Subcutaneous abdominal adipose tissue (tissue), 5 donors: Measurements from ENCODE around the gene DHRS7.

Source experiments
- H3K27ac ChIP-seq: one replicate; pipeline ENCODE4 v1.7.0; 2013; ENCODE audit warnings: low read depth, mild to moderate bottlenecking, inconsistent platforms, low read length, moderate library complexity
- H3K27me3 ChIP-seq, 5 donors: one replicate each; pipeline ENCODE4 v1.7.0; 2013; ENCODE audit warnings: low read length in 5 of 5, inconsistent platforms in 1 of 5; ENCODE audit not compliant: control insufficient read depth in 5 of 5, insufficient read depth in 4 of 5
- H3K36me3 ChIP-seq, 5 donors: one replicate each; pipeline ENCODE4 v1.7.0; 2013; ENCODE audit warnings: low read length in 5 of 5; ENCODE audit not compliant: control insufficient read depth in 5 of 5, insufficient read depth in 5 of 5
- H3K4me1 ChIP-seq, 5 donors: one replicate each; pipeline ENCODE4 v1.7.0; 2013; ENCODE audit warnings: low read length in 5 of 5, mild to moderate bottlenecking in 3 of 5, moderate library complexity in 1 of 5; ENCODE audit not compliant: control insufficient read depth in 5 of 5, insufficient read depth in 5 of 5
- H3K4me3 ChIP-seq, 5 donors: one replicate each; pipeline ENCODE4 v1.7.0; 2013; ENCODE audit warnings: low read length in 5 of 5, low read depth in 1 of 5
- H3K9ac ChIP-seq, 5 donors: one replicate each; pipeline ENCODE4 v1.7.0; 2013; ENCODE audit warnings: low read length in 5 of 5, mild to moderate bottlenecking in 4 of 5, moderate library complexity in 3 of 5
- H3K9me3 ChIP-seq, 5 donors: one replicate each; pipeline ENCODE4 v1.7.0; 2013; ENCODE audit warnings: low read length in 5 of 5; ENCODE audit not compliant: control insufficient read depth in 5 of 5
- donor health status: healthy.
- donor health status: healthy.
- donor health status: healthy.
- donor health status: healthy.
- donor health status: healthy.

Gene DHRS7

DNA sequence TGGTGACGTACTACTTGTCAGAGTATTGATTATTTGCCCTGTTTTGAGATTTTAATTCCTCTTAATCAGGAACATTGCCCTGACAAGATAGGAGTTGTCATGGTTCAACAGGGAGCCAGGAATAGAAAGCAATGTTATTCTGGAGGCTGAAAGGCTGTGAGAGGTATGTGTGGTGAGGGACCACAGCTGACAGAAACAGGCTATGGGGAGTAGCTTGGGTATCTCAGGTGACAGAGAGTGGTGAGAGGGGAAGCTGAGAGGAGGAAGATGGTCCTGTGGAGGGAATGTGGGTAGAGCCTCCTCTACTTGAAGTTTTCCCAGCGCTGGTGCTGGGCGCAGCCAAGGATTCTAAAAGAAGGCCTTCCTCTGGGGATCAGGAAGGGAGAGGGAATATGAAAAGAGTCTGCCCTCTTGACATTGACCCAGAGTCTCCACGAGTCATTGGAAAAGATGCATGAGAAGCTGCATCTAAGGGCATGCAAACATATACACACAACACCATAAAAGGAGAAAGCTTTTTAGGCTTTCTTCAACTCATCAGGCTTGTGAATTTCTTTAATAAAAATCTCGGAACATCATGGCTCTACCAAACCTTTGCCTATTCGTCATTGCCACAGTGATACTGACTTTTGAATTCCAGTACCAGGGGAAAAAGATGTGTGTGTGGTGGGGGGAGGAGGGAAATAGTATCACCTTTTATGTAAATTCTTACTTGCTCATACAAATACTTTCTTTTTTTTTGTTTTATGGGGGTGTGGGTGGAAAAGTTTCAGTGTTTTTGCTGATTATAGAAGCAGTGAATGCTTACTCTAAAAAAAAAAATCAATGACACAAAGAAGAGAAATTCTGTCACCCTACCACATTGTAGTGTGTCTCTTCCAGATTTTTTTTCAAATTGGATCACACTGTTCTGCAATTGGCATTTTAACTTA is 39.9 kb upstream of the DHRS7 start:
- Histone ChIP-seq H3K4me1 (no peaks in the 10 kb centered on the region), H3K9ac (no peak overlapping the region), H3K27me3 (no peaks in the 10 kb centered on the region), H3K4me3 (no peak overlapping the region), H3K9me3 (no peaks in the 10 kb centered on the region), H3K27ac (no peak overlapping the region), H3K36me3 (no peaks in the 10 kb centered on the region)

DNA sequence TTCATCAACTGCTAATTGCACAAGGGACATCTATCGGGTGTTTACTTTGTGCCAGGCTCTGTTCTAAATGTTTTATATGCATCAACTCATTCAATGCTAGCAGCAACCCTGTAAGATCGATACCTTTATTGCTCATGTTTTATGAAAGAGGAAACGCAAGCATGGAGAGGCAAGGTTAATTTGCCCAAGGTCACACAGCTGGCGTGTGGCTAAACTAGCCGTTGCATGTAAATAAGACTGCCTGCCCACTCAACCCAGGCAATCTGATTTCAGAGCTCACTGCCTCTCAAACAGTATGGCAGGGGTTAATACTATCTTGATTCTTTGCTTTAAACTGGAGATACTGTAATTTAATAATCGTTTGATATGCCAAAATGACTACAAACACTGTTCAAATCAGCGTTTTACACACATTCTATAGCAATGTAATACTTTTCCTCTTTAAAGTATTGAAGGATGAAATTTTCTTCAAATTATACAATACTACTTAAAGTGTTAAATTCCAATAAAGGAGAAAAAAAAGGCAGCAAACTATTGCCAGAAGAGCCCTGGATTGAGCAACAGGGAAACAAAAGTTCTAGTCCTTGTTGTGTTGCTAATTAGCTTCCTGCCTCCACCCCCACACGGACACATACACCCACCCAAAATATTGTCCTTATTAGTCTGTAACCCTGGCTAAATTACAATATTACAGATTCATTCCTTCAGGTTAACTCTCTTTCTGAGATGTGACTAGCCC is 39.1 kb upstream of the DHRS7 start:
- H3K9ac ChIP-seq: no peak overlapping the region
- H3K4me1 ChIP-seq: no peaks in the 10 kb centered on the region
- no peak overlapping the region for H3K27ac ChIP-seq
- no peaks in the 10 kb centered on the region for H3K36me3 ChIP-seq
- H3K27me3 ChIP-seq: no peaks in the 10 kb centered on the region
- no peak overlapping the region for H3K4me3 ChIP-seq
- peaks cover 0 to 6% (median 0%) of the 10 kb centered on the region in 5 donors for H3K9me3 ChIP-seq

DNA sequence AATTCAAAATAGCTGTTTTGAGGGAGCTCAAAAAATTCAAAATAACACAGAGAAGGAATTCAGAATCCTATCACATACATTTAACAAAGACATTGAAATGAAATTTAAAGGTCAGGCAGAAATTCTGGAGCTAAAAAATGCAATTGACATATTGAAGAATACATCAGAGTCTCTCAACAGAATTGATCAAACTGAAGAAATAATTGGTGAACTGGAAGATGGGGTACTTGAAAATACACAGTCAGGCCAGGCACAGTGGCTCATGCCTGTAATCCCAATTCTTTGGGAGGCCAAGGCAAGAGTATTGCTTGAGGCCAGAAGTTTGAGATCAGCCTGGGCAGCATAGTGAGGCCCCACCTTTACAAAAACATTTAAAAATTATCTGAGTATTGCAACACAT is 34.1 kb upstream of the DHRS7 start:
- H3K27me3 ChIP-seq: no peaks in the 10 kb centered on the region

DNA sequence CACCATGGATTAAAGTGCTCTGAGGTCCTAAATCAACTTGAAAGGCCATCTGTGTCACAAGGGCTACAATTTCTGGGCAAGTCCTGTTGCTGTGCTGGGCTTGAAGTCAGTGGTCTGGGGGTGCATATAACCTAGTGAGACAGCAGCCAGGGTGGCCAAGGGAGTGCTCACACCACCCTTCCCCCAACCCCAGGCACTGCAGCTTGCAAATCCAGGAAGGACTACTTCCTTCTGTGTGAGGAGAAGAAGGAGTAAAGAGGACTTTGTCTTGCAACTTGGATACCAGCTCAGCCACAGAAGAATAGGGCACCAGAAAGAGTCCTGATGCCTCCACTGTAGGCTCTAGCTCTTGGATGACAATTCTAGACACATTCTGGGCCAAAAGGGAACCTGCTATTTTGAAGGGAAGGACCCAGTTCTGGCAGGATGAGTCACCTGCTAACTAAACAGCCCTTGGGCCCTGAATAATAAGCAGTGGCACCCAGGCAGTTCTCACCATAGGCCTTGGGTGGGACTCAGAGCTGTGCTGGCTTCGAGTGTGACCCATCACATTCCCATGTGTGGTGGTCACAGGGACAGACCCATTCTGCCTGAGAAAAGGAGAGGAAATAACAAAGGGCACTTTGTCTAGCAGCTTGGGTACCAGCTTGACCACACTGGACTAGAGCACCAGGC is 32.6 kb upstream of the DHRS7 start:
- no peaks in the 10 kb centered on the region for H3K36me3 ChIP-seq
- H3K4me1 ChIP-seq: no peaks in the 10 kb centered on the region
- H3K9me3 ChIP-seq: peaks cover 0 to 6% (median 3%) of the 10 kb centered on the region in 5 donors
- no peaks in the 10 kb centered on the region for H3K27me3 ChIP-seq
- no peak overlapping the region for H3K27ac ChIP-seq
- H3K9ac ChIP-seq: no peak overlapping the region
- no peak overlapping the region for H3K4me3 ChIP-seq

More for the DNA sequence above, 34.1 kb upstream of the DHRS7 start:
- Histone ChIP-seq H3K9me3 (peaks cover 0 to 6% (median 3%) of the 10 kb centered on the region in 5 donors), H3K9ac (no peak overlapping the region), H3K4me3 (no peak overlapping the region), H3K4me1 (no peaks in the 10 kb centered on the region), H3K36me3 (no peaks in the 10 kb centered on the region), H3K27ac (no peak overlapping the region)

DNA sequence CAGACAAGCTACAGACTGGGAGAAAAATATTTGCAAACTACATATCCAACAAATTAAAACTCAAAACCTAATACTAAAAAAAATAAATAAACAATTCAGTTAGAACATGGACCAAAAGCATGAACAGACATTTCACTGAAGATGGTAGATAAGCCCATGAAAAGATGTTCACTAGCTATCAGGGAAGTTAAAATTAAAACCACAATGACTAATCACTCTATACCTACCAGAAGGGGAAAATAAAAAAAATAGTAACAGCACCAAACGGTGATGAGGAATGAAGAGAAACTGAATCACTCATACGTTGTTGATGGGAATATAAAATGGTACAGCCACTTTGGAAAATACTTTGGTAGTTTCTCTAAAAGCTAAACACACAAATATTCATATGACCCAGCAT is 31.1 kb upstream of the DHRS7 start:
- H3K27me3 ChIP-seq: no peaks in the 10 kb centered on the region
- H3K36me3 ChIP-seq: no peaks in the 10 kb centered on the region
- H3K9me3 ChIP-seq: peaks cover 0 to 6% (median 3%) of the 10 kb centered on the region in 5 donors
- H3K27ac ChIP-seq: no peak overlapping the region
- no peak overlapping the region for H3K9ac ChIP-seq
- H3K4me3 ChIP-seq: no peak overlapping the region
- H3K4me1 ChIP-seq: no peaks in the 10 kb centered on the region

DNA sequence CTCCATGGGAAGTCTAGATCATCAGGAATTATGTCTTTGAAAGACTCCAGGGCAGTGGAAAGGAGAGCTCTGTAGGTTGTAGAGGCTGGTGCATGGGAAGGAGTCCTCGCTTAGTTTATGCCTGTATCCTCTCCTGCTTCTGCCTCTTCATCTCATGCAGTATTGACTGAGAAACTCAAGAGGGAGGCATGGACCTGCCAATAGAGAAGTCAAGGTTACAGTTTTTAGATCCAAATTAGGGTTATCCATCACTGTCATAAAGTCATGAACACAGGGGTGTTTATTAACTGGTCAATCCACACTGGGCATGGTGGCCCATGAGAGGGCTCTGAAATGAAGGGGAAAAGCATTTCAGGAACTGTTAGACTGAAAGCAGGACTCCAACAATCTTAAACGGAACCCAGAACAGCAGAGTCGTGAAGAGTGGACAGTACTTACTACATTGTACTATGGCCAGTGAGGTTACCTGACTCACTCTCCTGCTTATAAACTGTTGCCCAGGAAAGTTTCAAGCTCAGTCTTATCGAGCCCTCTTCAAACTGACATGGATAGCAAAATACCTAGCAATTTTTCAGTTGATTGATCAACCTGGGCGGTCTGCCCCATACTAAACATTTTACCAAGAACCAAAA is 30.1 kb upstream of the DHRS7 start:
- Histone ChIP-seq H3K4me1 (no peaks in the 10 kb centered on the region), H3K4me3 (no peak overlapping the region)

DNA sequence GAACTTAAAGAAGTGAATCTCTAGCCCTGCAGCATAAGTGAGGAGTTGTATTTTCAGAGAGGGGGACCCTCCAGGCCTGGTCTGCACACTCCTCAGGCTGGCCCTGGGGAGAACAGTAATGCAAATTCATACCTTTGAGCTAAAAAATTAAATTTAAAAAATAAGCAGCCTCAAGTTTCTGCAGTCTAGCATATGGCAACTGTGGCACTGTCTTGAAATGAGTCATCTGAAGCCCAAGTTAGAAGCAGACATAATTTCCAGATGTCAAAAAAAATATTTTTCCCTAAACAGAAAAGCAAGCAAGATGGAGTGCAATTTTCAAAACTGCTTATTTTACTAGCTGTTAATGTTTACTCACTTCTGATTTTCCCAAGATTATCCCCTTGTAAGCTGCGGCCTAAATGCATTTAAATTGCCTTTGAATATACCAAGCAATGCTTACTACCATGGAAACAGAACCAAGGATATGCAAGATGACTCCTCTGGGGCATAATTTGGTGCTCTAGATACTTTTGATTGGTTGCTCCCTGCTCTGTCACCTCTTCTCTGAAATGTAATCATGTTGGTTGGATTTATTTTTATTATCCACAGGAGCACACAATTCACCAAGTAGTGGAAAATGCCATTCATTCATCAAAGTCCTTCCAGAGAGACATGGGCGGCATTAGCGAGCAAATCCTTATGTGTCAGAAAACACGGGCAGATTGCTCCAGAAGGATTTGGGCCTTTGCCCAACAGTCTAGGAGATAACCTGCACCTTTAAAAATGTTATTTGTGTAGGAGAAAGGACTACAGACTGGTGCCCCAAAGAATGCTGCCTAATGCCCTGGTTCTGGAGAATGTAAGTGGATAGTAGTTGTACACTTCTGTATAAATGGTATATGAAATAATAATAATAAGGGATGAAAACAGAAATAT is 25.0 kb upstream of the DHRS7 start:
- H3K36me3 ChIP-seq: no peaks in the 10 kb centered on the region
- H3K27me3 ChIP-seq: no peaks in the 10 kb centered on the region
- no peaks in the 10 kb centered on the region for H3K9me3 ChIP-seq
- H3K27ac ChIP-seq: no peak overlapping the region
- no peak overlapping the region for H3K4me3 ChIP-seq
- H3K4me1 ChIP-seq: no peaks in the 10 kb centered on the region
- H3K9ac ChIP-seq: no peak overlapping the region

More for the DNA sequence above, 30.1 kb upstream of the DHRS7 start:
- Histone ChIP-seq H3K9me3 (peaks cover 0 to 6% (median 3%) of the 10 kb centered on the region in 5 donors), H3K36me3 (no peaks in the 10 kb centered on the region), H3K9ac (no peak overlapping the region), H3K27me3 (no peaks in the 10 kb centered on the region), H3K27ac (no peak overlapping the region)

DNA sequence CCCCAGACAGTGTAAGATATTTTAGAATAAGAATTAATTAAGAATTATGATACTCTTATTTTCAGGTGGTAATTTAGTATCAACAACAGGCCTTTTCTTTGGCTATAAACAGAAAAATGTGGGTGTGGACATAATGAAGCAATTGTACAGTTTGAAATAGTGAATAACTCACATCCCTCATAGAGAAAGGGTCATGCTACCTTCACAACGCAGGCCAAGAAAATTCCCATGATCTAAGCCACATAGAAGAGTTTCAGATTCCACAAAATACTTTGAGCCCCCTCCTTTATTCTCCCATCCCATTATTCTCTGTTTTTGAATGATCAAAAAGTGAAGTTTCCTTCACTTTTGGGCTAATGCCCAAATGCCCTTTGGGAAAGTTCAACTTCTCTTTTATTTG is 23.5 kb upstream of the DHRS7 start:
- H3K9ac ChIP-seq: no peak overlapping the region
- no peak overlapping the region for H3K4me3 ChIP-seq
- no peaks in the 10 kb centered on the region for H3K27me3 ChIP-seq
- no peaks in the 10 kb centered on the region for H3K9me3 ChIP-seq
- H3K4me1 ChIP-seq: peaks cover 0 to 5% (median 4%) of the 10 kb centered on the region in 5 donors
- no peak overlapping the region for H3K27ac ChIP-seq
- no peaks in the 10 kb centered on the region for H3K36me3 ChIP-seq

DNA sequence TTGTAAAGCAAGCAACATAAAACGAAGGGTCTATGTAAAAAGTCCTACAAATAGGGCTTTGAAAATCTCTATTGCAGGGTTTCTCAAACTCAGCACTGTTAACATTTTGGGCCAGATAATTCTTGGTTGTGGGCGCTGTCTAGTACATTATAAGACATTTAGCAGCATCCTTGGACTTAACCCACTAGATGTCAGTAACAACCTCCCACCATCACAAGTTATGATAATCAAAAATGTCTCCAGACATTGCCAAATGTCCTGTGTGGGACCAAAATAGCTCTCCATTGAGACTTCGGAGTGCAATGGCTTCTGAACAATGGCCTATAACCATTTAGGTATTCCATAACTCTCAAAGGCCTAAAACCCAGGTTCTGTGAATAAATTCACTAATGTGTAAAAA is 22.9 kb upstream of the DHRS7 start:
- H3K9ac ChIP-seq: no peak overlapping the region
- no peaks in the 10 kb centered on the region for H3K36me3 ChIP-seq
- H3K4me1 ChIP-seq: peaks cover 0 to 6% (median 4%) of the 10 kb centered on the region in 5 donors
- no peaks in the 10 kb centered on the region for H3K27me3 ChIP-seq
- no peaks in the 10 kb centered on the region for H3K9me3 ChIP-seq
- no peak overlapping the region for H3K27ac ChIP-seq
- no peak overlapping the region for H3K4me3 ChIP-seq
